ENCODE results near the gene EXOSC10. TPM values are rescaled to one million over a fixed set of nuclear protein-coding genes. Genes with fewer than 3 reads are reported as not detected.
"Not testable (repeated sequence)": the region's sequence is repeated elsewhere in the genome, so short reads cannot be mapped to it uniquely, and the experiment has no call there.

EXOSC10 gene
- total RNA-seq, 1 donor from 2014 or later: 49.1 TPM

GRCh38 chr1:11052839-11053757 is 46.6 kb downstream of the EXOSC10 start:
- Mint-ChIP-seq H3K4me1 (ENCODE audit: low read depth) (no peaks in the 10 kb centered on the region), H3K36me3 (ENCODE audit: low read depth) (peaks cover 13% of the 10 kb centered on the region), H3K4me3 (ENCODE audit: unreplicated experiment) (no peak overlapping the region), H3K27me3 (ENCODE audit: low read depth) (no peaks in the 10 kb centered on the region), H3K9me3 (ENCODE audit: low read depth) (no peaks in the 10 kb centered on the region), H3K27ac (ENCODE audit: unreplicated experiment) (no peak overlapping the region)
- no peak for TF ChIP-seq CTCF (IDR thresholded peaks at IDR 0.05)
- no peak for DNase-seq (ENCODE audit: low spot score)

GRCh38 chr1:11051781-11052511 is 47.7 kb downstream of the EXOSC10 start:
- no peak for TF ChIP-seq CTCF (IDR thresholded peaks at IDR 0.05)
- Mint-ChIP-seq H3K27ac (ENCODE audit: unreplicated experiment) (peak overlapping the region; percentile 38), H3K4me1 (ENCODE audit: low read depth) (no peaks in the 10 kb centered on the region), H3K9me3 (ENCODE audit: low read depth) (no peaks in the 10 kb centered on the region), H3K36me3 (ENCODE audit: low read depth) (peaks cover 8% of the 10 kb centered on the region), H3K27me3 (ENCODE audit: low read depth) (no peaks in the 10 kb centered on the region), H3K4me3 (ENCODE audit: unreplicated experiment) (no peak overlapping the region)
- no peak for DNase-seq (ENCODE audit: low spot score)

DNA sequence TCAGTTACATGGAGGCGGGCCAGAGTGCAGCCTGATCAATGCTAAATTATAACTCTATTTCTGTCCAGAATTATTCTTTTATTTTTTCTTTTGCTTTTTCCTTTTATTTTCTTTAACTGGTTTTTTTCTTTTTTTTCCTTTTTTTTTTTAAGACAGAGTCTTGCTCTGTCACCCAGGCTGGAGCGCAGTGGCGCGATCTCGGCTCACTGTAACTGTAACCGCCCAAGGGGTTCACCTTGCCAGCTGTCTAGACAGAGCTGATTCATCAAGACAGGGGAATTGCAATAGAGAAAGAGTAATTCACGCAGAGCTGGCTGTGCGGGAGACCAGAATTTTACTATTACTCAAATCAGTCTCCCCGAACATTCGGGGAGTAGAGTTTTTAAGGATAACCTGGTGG is 48.5 kb downstream of the EXOSC10 start:
- not testable (repeated sequence) for H3K4me3 Mint-ChIP-seq (ENCODE audit: unreplicated experiment); H3K4me1 Mint-ChIP-seq (ENCODE audit: low read depth); H3K27me3 Mint-ChIP-seq (ENCODE audit: low read depth); H3K27ac Mint-ChIP-seq (ENCODE audit: unreplicated experiment); H3K9me3 Mint-ChIP-seq (ENCODE audit: low read depth); DNase-seq (ENCODE audit: low spot score); H3K36me3 Mint-ChIP-seq (ENCODE audit: low read depth)

DNA sequence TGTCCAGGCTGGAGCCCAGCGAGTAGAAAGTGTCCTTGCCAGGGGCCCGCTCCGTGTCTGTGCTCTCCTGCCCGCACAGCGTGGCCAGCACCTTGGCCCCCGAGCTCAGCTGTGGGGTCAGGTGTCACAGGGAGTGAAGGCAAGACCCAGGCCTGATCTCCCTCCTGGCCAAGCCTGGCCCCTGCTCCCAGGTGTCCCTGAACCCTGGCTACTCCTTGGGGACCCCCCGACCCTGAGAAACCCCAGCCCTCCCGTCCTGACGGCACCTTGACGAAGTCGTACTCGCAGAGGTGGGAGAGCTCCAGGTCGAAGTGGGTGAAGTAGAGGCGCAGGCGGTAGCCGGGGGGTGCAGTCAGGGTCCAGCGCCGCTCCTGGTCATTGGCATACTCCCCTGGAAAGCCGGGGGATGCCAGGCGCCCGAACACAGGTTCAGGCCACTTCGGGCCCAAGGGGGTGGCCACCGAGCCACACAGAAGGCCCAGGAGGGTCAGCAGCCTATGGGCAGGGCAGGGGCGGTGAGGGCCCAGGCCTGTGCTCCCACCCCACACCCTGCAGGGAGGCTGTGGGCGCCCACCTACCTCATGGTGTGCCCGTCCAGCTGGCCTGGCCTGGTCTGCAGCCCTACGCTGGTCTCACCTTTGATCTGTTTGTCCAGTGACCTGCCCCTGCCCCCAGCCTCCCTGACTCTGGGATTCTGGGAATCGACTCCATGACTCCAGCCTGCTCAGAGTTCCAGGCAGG is 52.9 kb downstream of the EXOSC10 start, which contains the start of gene MASP2:
TSS of gene MASP2 (minus strand) at position 615 of the 741 bp plus-strand sequence. CDS start at position 583, 32 bp downstream.
- no peaks in the 10 kb centered on the region for H3K27me3 Mint-ChIP-seq (ENCODE audit: low read depth)
- no peaks in the 10 kb centered on the region for H3K9me3 Mint-ChIP-seq (ENCODE audit: low read depth)
- no peaks in the 10 kb centered on the region for H3K36me3 Mint-ChIP-seq (ENCODE audit: low read depth)
- no peak for TF ChIP-seq CTCF (IDR thresholded peaks at IDR 0.05)
- H3K4me1 Mint-ChIP-seq (ENCODE audit: low read depth): no peaks in the 10 kb centered on the region
- no peak for DNase-seq (ENCODE audit: low spot score)
- no peak within 1 kb of the TSS for H3K4me3 Mint-ChIP-seq (ENCODE audit: unreplicated experiment)
- no peak within 1 kb of the TSS for H3K27ac Mint-ChIP-seq (ENCODE audit: unreplicated experiment)

DNA sequence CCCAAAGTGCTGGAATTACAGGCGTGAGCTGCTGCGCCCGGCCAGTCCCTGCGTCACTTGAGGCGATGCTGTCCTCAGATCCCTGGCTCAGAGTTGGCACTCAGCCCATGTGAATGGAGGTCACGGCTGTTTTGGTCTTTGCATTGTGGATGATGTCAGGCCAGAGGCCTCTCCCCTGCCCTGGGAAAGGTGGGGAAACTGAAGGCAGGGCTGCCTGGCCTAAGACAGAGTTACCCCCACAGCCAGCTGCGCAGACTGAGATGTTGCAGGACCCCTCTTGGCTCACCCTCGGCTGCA is 53.5 kb downstream of the EXOSC10 start:
- Mint-ChIP-seq H3K4me1 (ENCODE audit: low read depth) (no peaks in the 10 kb centered on the region), H3K27me3 (ENCODE audit: low read depth) (no peaks in the 10 kb centered on the region), H3K27ac (ENCODE audit: unreplicated experiment) (no peak overlapping the region), H3K36me3 (ENCODE audit: low read depth) (no peaks in the 10 kb centered on the region), H3K4me3 (ENCODE audit: unreplicated experiment) (no peak overlapping the region), H3K9me3 (ENCODE audit: low read depth) (no peaks in the 10 kb centered on the region)
- TF ChIP-seq CTCF (IDR thresholded peaks at IDR 0.05): no peak
- no peak for DNase-seq (ENCODE audit: low spot score)
